Stimulated activated naive B cell treated with anti-CD40 and anti-IgM and Interleukin-4, amounts not matched to agents 10 μg/mL and 1 μg/mL and 100 μg/mL, for 72 hours (primary cell): ENCODE measurements around the gene RAP1GAP2.

ENCODE experiments used
- ATAC-seq, 2 donors: fragments of 150-1000 bp; cut with Tn5 transposase; replicated peaks; 2 replicates each; pipeline ENCODE4 v1.10.0; 2021; ENCODE audit warnings: moderate library complexity in 1 of 2
- DNase-seq: peaks from one replicate; pipeline ENCODE4 v3.0.0; 2021
- H3K27ac Mint-ChIP-seq: one replicate; pipeline ENCODE4 v1.8.0; 2022; ENCODE audit warnings: mild to moderate bottlenecking, mixed read lengths
- H3K27me3 Mint-ChIP-seq, 2 donors: one replicate each; pipeline ENCODE4 v1.8.0; 2022; ENCODE audit warnings: mixed read lengths in 2 of 2
- H3K36me3 Mint-ChIP-seq, 2 donors: one replicate each; pipeline ENCODE4 v1.8.0; 2022; ENCODE audit warnings: mixed read lengths in 2 of 2, mild to moderate bottlenecking in 1 of 2
- H3K4me1 Mint-ChIP-seq, 2 donors: one replicate each; pipeline ENCODE4 v1.8.0; 2022; ENCODE audit warnings: mixed read lengths in 2 of 2, mild to moderate bottlenecking in 1 of 2
- H3K4me3 Mint-ChIP-seq, 2 donors: one replicate each; pipeline ENCODE4 v1.8.0; 2022; ENCODE audit warnings: mild to moderate bottlenecking in 2 of 2, mixed read lengths in 2 of 2, moderate library complexity in 1 of 2
- H3K9me3 Mint-ChIP-seq, 2 donors: one replicate each; pipeline ENCODE4 v1.8.0; 2022; ENCODE audit warnings: mixed read lengths in 2 of 2, mild to moderate bottlenecking in 1 of 2

The RAP1GAP2 gene

GRCh38 chr17:3009411-3009920, 213.2 kb downstream of the RAP1GAP2 start:
- ATAC-seq (no peak), DNase-seq (no peak)
- H3K9me3 Mint-ChIP-seq: no peaks in the 10 kb centered on the region
- H3K4me3 Mint-ChIP-seq: no peak overlapping the region
- H3K4me1 Mint-ChIP-seq: peaks cover 12 to 16% of the 10 kb centered on the region in 2 donors
- H3K27ac Mint-ChIP-seq: no peak overlapping the region
- no peaks in the 10 kb centered on the region for H3K27me3 Mint-ChIP-seq
- H3K36me3 Mint-ChIP-seq: peaks cover 4 to 12% of the 10 kb centered on the region in 2 donors

- no peak for ATAC-seq
- Mint-ChIP-seq H3K36me3 (peaks cover 4 to 10% of the 10 kb centered on the region in 2 donors), H3K9me3 (no peaks in the 10 kb centered on the region), H3K4me3 (no peak overlapping the region), H3K4me1 (peaks cover 2 to 5% of the 10 kb centered on the region in 2 donors), H3K27ac (no peak overlapping the region), H3K27me3 (no peaks in the 10 kb centered on the region)
- DNase-seq: no peak
Measured at GRCh38 chr17:3011891-3012290, 215.7 kb downstream of the RAP1GAP2 start.

GRCh38 chr17:3012926-3013581, 216.8 kb downstream of the RAP1GAP2 start:
- Mint-ChIP-seq H3K27me3 (no peaks in the 10 kb centered on the region), H3K36me3 (peaks cover 3 to 8% of the 10 kb centered on the region in 2 donors), H3K27ac (no peak overlapping the region)

GRCh38 chr17:3015890-3016289, 219.7 kb downstream of the RAP1GAP2 start:
- no peaks in the 10 kb centered on the region for H3K27me3 Mint-ChIP-seq
- ATAC-seq (no peak), DNase-seq (no peak)
- peaks cover 0 to 5% of the 10 kb centered on the region in 2 donors for H3K4me1 Mint-ChIP-seq
- H3K36me3 Mint-ChIP-seq: peaks cover 7 to 11% of the 10 kb centered on the region in 2 donors
- H3K27ac Mint-ChIP-seq: no peak overlapping the region
- H3K9me3 Mint-ChIP-seq: no peaks in the 10 kb centered on the region
- no peak overlapping the region for H3K4me3 Mint-ChIP-seq

More at GRCh38 chr17:3012926-3013581, 216.8 kb downstream of the RAP1GAP2 start:
- H3K4me1 Mint-ChIP-seq: peaks cover 0 to 5% of the 10 kb centered on the region in 2 donors
- no peaks in the 10 kb centered on the region for H3K9me3 Mint-ChIP-seq
- DNase-seq (peak; percentile 47), ATAC-seq (peak; percentile 98 to 99)
- no peak overlapping the region for H3K4me3 Mint-ChIP-seq

- no peak for DNase-seq
- ATAC-seq: no peak
- H3K4me1 Mint-ChIP-seq: no peaks in the 10 kb centered on the region
- no peak overlapping the region for H3K4me3 Mint-ChIP-seq
- peaks cover 23 to 31% of the 10 kb centered on the region in 2 donors for H3K36me3 Mint-ChIP-seq
- H3K9me3 Mint-ChIP-seq: peaks cover 9 to 10% of the 10 kb centered on the region in 2 donors
- no peak overlapping the region for H3K27ac Mint-ChIP-seq
- no peaks in the 10 kb centered on the region for H3K27me3 Mint-ChIP-seq
Measured at GRCh38 chr17:3017936-3018335, 221.7 kb downstream of the RAP1GAP2 start.

GRCh38 chr17:3019761-3020160, 223.5 kb downstream of the RAP1GAP2 start:
- Mint-ChIP-seq H3K27me3 (no peaks in the 10 kb centered on the region), H3K36me3 (peaks cover 36 to 47% of the 10 kb centered on the region in 2 donors), H3K4me1 (no peaks in the 10 kb centered on the region), H3K27ac (no peak overlapping the region), H3K9me3 (peaks cover 19% of the 10 kb centered on the region in 2 donors), H3K4me3 (no peak overlapping the region)
- ATAC-seq (no peak), DNase-seq (no peak)

- Mint-ChIP-seq H3K36me3 (peaks cover 36 to 48% of the 10 kb centered on the region in 2 donors), H3K4me1 (no peaks in the 10 kb centered on the region), H3K9me3 (peaks cover 19% of the 10 kb centered on the region in 2 donors), H3K27ac (peak overlapping the region; percentile 27), H3K27me3 (no peaks in the 10 kb centered on the region), H3K4me3 (no peak overlapping the region)
- ATAC-seq (no peak), DNase-seq (no peak)
Measured at GRCh38 chr17:3020381-3020780, 224.1 kb downstream of the RAP1GAP2 start.

- H3K36me3 Mint-ChIP-seq: peaks cover 36 to 53% of the 10 kb centered on the region in 2 donors
- no peak overlapping the region for H3K4me3 Mint-ChIP-seq
- no peak for ATAC-seq
- H3K9me3 Mint-ChIP-seq: peaks cover 19% of the 10 kb centered on the region in 2 donors
- H3K27me3 Mint-ChIP-seq: no peaks in the 10 kb centered on the region
- no peak overlapping the region for H3K27ac Mint-ChIP-seq
- DNase-seq: no peak
- H3K4me1 Mint-ChIP-seq: no peaks in the 10 kb centered on the region
Measured at GRCh38 chr17:3022197-3022596, 226.0 kb downstream of the RAP1GAP2 start.

- peaks cover 44 to 60% of the 10 kb centered on the region in 2 donors for H3K36me3 Mint-ChIP-seq
Measured at GRCh38 chr17:3024346-3024745, 228.1 kb downstream of the RAP1GAP2 start.

GRCh38 chr17:3025421-3026124, 229.3 kb downstream of the RAP1GAP2 start:
- Mint-ChIP-seq H3K4me1 (no peaks in the 10 kb centered on the region), H3K27ac (peak overlapping the region; percentile 47), H3K4me3 (no peak overlapping the region), H3K9me3 (peaks cover 19% of the 10 kb centered on the region in 2 donors), H3K27me3 (no peaks in the 10 kb centered on the region), H3K36me3 (peaks cover 42 to 56% of the 10 kb centered on the region in 2 donors)
- no peak for DNase-seq
- no peak for ATAC-seq

More at GRCh38 chr17:3024346-3024745, 228.1 kb downstream of the RAP1GAP2 start:
- H3K27me3 Mint-ChIP-seq: no peaks in the 10 kb centered on the region
- H3K4me3 Mint-ChIP-seq: no peak overlapping the region
- ATAC-seq (no peak), DNase-seq (no peak)
- H3K9me3 Mint-ChIP-seq: peaks cover 19% of the 10 kb centered on the region in 2 donors
- H3K4me1 Mint-ChIP-seq: no peaks in the 10 kb centered on the region
- H3K27ac Mint-ChIP-seq: no peak overlapping the region

- no peaks in the 10 kb centered on the region for H3K4me1 Mint-ChIP-seq
- H3K27me3 Mint-ChIP-seq: no peaks in the 10 kb centered on the region
- DNase-seq (no peak), ATAC-seq (no peak)
- H3K27ac Mint-ChIP-seq: no peak overlapping the region
- H3K4me3 Mint-ChIP-seq: no peak overlapping the region
- peaks cover 19% of the 10 kb centered on the region in 2 donors for H3K9me3 Mint-ChIP-seq
- H3K36me3 Mint-ChIP-seq: peaks cover 35 to 49% of the 10 kb centered on the region in 2 donors
Measured at GRCh38 chr17:3026125-3026855, 230.1 kb downstream of the RAP1GAP2 start.

- Mint-ChIP-seq H3K9me3 (peaks cover 15% of the 10 kb centered on the region in 2 donors), H3K4me1 (no peaks in the 10 kb centered on the region), H3K36me3 (peaks cover 27 to 40% of the 10 kb centered on the region in 2 donors), H3K4me3 (no peak overlapping the region), H3K27ac (no peak overlapping the region), H3K27me3 (no peaks in the 10 kb centered on the region)
- DNase-seq: no peak
- ATAC-seq: no peak
Measured at GRCh38 chr17:3026856-3027751, 230.9 kb downstream of the RAP1GAP2 start.

GRCh38 chr17:3027786-3028532, 231.7 kb downstream of the RAP1GAP2 start:
- no peak for ATAC-seq

More at GRCh38 chr17:3027786-3028532, 231.7 kb downstream of the RAP1GAP2 start:
- Mint-ChIP-seq H3K27me3 (no peaks in the 10 kb centered on the region), H3K4me1 (no peaks in the 10 kb centered on the region), H3K9me3 (peaks cover 9% of the 10 kb centered on the region in 2 donors), H3K27ac (no peak overlapping the region), H3K4me3 (no peak overlapping the region), H3K36me3 (peaks cover 20 to 33% of the 10 kb centered on the region in 2 donors)
- no peak for DNase-seq
